Measurements from ENCODE around the gene TEKT1.
A peak's percentile ranks its signal among the peaks of the same experiment; 100 is the strongest.
"Not testable (repeated sequence)": the region's sequence is repeated elsewhere in the genome, so short reads cannot be mapped to it uniquely, and the experiment has no call there.

TEKT1 gene

DNA sequence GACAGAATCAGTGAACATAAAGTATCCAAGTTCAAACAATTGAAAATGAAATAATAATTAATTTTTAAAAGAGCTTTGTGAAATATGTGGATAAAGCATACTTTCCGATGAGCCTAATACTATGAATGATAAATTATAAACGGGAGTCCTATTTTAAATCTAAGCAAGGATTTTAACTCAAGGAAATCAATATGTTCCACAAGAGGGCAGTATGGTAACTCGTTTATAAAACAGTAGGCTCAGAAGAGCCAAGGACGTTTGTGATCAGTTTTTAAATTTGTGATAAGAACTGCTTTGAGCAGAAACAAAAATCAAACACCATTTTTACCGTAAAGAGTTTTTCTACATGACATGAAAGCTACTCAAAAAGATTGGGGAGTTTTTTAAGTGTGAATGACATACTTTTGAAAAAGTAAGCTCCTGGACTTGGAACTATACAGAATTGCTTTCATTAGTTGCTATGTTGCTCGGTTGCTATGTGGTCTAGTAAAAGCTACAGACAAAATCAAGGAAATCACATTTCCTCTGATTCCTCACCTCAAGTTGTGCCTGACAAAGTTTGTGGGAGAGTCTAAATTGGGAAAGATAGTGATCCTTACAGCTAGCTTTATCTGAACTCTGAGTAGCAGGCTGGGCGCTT is 11.8 kb upstream of the TEKT1 start:
- Histone ChIP-seq H3K4me1 (ENCODE audit: control insufficient read depth, low read length) (no peaks in the 10 kb centered on the region), H3K9me2 (replicated peaks; ENCODE audit: control insufficient read depth, low read length) (no peaks in the 10 kb centered on the region), H3K4me2 (ENCODE audit: low read length) (no peak overlapping the region), H3K9me3 (ENCODE audit: control insufficient read depth, insufficient read depth, low read length) (no peaks in the 10 kb centered on the region), H3F3A (ENCODE audit: control insufficient read depth, insufficient read depth) (no peaks in the 10 kb centered on the region), H3K27ac (ENCODE audit: low read depth, low read length) (no peak overlapping the region), H3K4me3 (ENCODE audit: low read length) (no peak overlapping the region), H3K27me3 (ENCODE audit: control insufficient read depth, low read length) (no peaks in the 10 kb centered on the region), H3K79me2 (ENCODE audit: control insufficient read depth, low read length) (no peaks in the 10 kb centered on the region), H3K36me3 (ENCODE audit: control insufficient read depth, low read length) (no peaks in the 10 kb centered on the region), H4K20me1 (ENCODE audit: control insufficient read depth, insufficient read depth, low read depth, low read length) (no peaks in the 10 kb centered on the region)
- no peak for TF ChIP-seq EZH2phosphoT487 (IDR thresholded peaks at IDR 0.05; ENCODE audit: borderline replicate concordance, low read length)
- TF ChIP-seq, protein P1, sequence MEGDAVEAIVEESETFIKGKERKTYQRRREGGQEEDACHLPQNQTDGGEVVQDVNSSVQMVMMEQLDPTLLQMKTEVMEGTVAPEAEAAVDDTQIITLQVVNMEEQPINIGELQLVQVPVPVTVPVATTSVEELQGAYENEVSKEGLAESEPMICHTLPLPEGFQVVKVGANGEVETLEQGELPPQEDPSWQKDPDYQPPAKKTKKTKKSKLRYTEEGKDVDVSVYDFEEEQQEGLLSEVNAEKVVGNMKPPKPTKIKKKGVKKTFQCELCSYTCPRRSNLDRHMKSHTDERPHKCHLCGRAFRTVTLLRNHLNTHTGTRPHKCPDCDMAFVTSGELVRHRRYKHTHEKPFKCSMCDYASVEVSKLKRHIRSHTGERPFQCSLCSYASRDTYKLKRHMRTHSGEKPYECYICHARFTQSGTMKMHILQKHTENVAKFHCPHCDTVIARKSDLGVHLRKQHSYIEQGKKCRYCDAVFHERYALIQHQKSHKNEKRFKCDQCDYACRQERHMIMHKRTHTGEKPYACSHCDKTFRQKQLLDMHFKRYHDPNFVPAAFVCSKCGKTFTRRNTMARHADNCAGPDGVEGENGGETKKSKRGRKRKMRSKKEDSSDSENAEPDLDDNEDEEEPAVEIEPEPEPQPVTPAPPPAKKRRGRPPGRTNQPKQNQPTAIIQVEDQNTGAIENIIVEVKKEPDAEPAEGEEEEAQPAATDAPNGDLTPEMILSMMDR (IDR thresholded peaks at IDR 0.05; ENCODE audit: low read depth, low read length, poor library complexity, severe bottlenecking) = peak; percentile 43

DNA sequence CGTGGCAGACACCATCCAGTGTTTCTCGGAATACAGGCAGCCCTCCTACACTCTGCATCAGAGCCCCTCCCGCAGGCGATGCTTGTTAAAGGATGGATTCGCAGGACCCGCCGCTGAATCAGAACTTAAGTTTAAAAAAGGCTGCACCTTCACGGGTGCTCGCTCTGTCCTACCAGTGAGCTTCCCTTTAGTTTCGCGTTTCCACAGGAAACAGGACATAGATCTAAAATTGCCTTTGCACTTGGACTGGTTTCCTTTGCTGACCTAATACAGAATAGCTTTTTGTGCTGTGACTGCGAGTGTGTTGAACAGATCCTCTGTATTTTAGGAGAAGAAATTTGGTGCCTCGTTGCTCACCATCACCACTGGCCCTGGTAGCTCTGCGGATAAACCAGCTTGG is 10.2 kb upstream of the TEKT1 start:
- H3F3A ChIP-seq (ENCODE audit: control insufficient read depth, insufficient read depth); H3K4me1 ChIP-seq (ENCODE audit: control insufficient read depth, low read length); H3K4me2 ChIP-seq (ENCODE audit: low read length); H3K79me2 ChIP-seq (ENCODE audit: control insufficient read depth, low read length); H3K4me3 ChIP-seq (ENCODE audit: low read length); H3K27ac ChIP-seq (ENCODE audit: low read depth, low read length); H3K9me2 ChIP-seq (replicated peaks; ENCODE audit: control insufficient read depth, low read length); H3K36me3 ChIP-seq (ENCODE audit: control insufficient read depth, low read length); H4K20me1 ChIP-seq (ENCODE audit: control insufficient read depth, insufficient read depth, low read depth, low read length); H3K27me3 ChIP-seq (ENCODE audit: control insufficient read depth, low read length); H3K9me3 ChIP-seq (ENCODE audit: control insufficient read depth, insufficient read depth, low read length): not testable (repeated sequence)

DNA sequence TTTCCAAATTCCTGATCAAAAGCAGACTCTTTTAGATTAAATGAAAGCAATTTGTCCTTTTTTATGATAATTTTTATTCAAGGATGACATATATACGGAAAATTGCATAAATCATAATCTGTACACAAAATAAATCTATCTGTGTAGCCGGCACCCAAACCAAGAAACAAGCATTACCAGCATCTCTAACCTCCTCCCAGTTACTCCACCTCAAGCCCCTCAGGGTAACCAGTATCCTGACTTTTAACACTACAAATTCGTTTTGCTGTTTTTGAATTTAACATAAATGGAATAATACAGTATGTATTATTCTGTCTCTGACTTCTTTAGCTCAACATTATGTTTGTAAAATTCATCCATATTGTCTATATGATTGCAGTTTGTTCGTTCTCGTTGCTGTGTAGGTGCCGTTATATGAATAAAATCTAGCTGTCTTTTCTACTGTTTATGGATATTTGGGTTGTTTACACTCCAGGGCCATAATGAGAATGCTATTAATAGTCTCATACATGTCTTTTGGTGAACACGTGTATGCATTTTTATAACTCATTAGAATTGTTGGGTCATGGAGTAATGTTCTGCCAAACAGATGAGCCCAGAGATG is 1.0 kb downstream of the TEKT1 start:
- no peaks in the 10 kb centered on the region for H3K4me1 ChIP-seq (ENCODE audit: control insufficient read depth, low read length)
- H3K4me3 ChIP-seq (ENCODE audit: low read length) = no peak overlapping the region
- peaks cover 18% of the 10 kb centered on the region for H3K27me3 ChIP-seq (ENCODE audit: control insufficient read depth, low read length)
- no peaks in the 10 kb centered on the region for H3K79me2 ChIP-seq (ENCODE audit: control insufficient read depth, low read length)
- no peak overlapping the region for H3K4me2 ChIP-seq (ENCODE audit: low read length)
- H3F3A ChIP-seq (ENCODE audit: control insufficient read depth, insufficient read depth) = no peaks in the 10 kb centered on the region
- H3K9me2 ChIP-seq (replicated peaks; ENCODE audit: control insufficient read depth, low read length) = no peaks in the 10 kb centered on the region
- no peaks in the 10 kb centered on the region for H3K9me3 ChIP-seq (ENCODE audit: control insufficient read depth, insufficient read depth, low read length)
- H4K20me1 ChIP-seq (ENCODE audit: control insufficient read depth, insufficient read depth, low read depth, low read length) = no peaks in the 10 kb centered on the region
- no peaks in the 10 kb centered on the region for H3K36me3 ChIP-seq (ENCODE audit: control insufficient read depth, low read length)
- TF ChIP-seq, protein P1 (IDR thresholded peaks at IDR 0.05; ENCODE audit: low read depth, low read length, poor library complexity, severe bottlenecking) = no peak
- H3K27ac ChIP-seq (ENCODE audit: low read depth, low read length) = no peak overlapping the region

DNA sequence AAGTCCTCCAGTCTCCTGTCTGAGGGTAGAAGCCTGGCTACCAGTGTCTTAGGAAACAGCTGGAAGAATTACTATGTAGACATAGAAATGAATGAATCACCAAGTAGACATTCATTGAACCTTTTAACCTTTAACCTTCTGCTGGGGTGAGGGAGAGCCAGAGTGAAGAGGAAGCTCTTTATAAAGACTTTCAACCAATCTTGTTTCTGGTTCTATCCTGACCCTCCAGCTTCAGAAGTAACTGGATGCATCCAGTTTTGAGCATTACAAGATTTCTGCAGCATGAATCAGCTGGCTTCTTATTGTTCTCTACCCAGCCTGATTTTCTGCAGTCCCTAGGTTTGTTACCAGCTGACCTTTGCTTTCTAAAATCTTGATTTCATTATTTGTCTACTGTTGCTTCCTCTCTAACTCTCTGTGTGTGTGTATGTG is 8.5 kb downstream of the TEKT1 start:
- Histone ChIP-seq H3F3A (ENCODE audit: control insufficient read depth, insufficient read depth) (no peaks in the 10 kb centered on the region), H4K20me1 (ENCODE audit: control insufficient read depth, insufficient read depth, low read depth, low read length) (no peaks in the 10 kb centered on the region), H3K36me3 (ENCODE audit: control insufficient read depth, low read length) (no peaks in the 10 kb centered on the region), H3K27ac (ENCODE audit: low read depth, low read length) (no peak overlapping the region), H3K79me2 (ENCODE audit: control insufficient read depth, low read length) (no peaks in the 10 kb centered on the region), H3K9me3 (ENCODE audit: control insufficient read depth, insufficient read depth, low read length) (no peaks in the 10 kb centered on the region), H3K4me1 (ENCODE audit: control insufficient read depth, low read length) (no peaks in the 10 kb centered on the region), H3K4me3 (ENCODE audit: low read length) (no peak overlapping the region), H3K9me2 (replicated peaks; ENCODE audit: control insufficient read depth, low read length) (no peaks in the 10 kb centered on the region), H3K4me2 (ENCODE audit: low read length) (no peak overlapping the region), H3K27me3 (ENCODE audit: control insufficient read depth, low read length) (no peaks in the 10 kb centered on the region)
- no peak for TF ChIP-seq EZH2phosphoT487 (IDR thresholded peaks at IDR 0.05; ENCODE audit: borderline replicate concordance, low read length)
